Measurements from ENCODE around the gene RB1. TPM values are rescaled to one million over a fixed set of nuclear protein-coding genes. Genes with fewer than 3 reads are reported as not detected.

RB1 gene
- total RNA-seq, 1 experiment from 2014 or later, result 104 TPM

- H4K20me1 ChIP-seq (ENCODE audit: insufficient read depth, low read depth, low read length), result no peaks in the 10 kb centered on the region
- H3K4me1 ChIP-seq (ENCODE audit: low read length), result peaks cover 56% of the 10 kb centered on the region
- peak overlapping the region; percentile 11; the same call in 1 of the 2 replicates for H3K9ac ChIP-seq (ENCODE audit: low read length)
- H3K9me2 ChIP-seq (replicated peaks; ENCODE audit: insufficient read depth, low read length), result no peaks in the 10 kb centered on the region
- H3K4me2 ChIP-seq (ENCODE audit: low read depth, low read length, poor library complexity, severe bottlenecking), result peak overlapping the region; percentile 54
- H3K79me2 ChIP-seq (ENCODE audit: low read length), result peaks cover 43% of the 10 kb centered on the region
- no peak overlapping the region for H2AFZ ChIP-seq (ENCODE audit: low read length)
- H3K9me3 ChIP-seq (ENCODE audit: low read length), result no peaks in the 10 kb centered on the region
- H3K27me3 ChIP-seq (ENCODE audit: low read length), result no peaks in the 10 kb centered on the region
- H3K36me3 ChIP-seq (ENCODE audit: insufficient read depth, low read length), result no peaks in the 10 kb centered on the region
- peak overlapping the region; percentile 65 for H3K27ac ChIP-seq (ENCODE audit: low read length)
- DNase-seq, result peak; percentile 58
- peak overlapping the region; percentile 8; the same call in 1 of the 2 replicates for H3K4me3 ChIP-seq (ENCODE audit: low read length)
Observed at GRCh38 chr13:48400090-48400694, 96.6 kb downstream of the RB1 start.

GRCh38 chr13:48400850-48401291 is 97.3 kb downstream of the RB1 start:
- Histone ChIP-seq H3K27me3 (ENCODE audit: low read length) (no peaks in the 10 kb centered on the region), H3K79me2 (ENCODE audit: low read length) (peaks cover 43% of the 10 kb centered on the region), H3K27ac (ENCODE audit: low read length) (peak overlapping the region; percentile 65), H3K9me2 (replicated peaks; ENCODE audit: insufficient read depth, low read length) (no peaks in the 10 kb centered on the region), H3K4me2 (ENCODE audit: low read depth, low read length, poor library complexity, severe bottlenecking) (peak overlapping the region; percentile 54), H3K36me3 (ENCODE audit: insufficient read depth, low read length) (no peaks in the 10 kb centered on the region), H4K20me1 (ENCODE audit: insufficient read depth, low read depth, low read length) (no peaks in the 10 kb centered on the region), H3K9me3 (ENCODE audit: low read length) (no peaks in the 10 kb centered on the region), H3K4me1 (ENCODE audit: low read length) (peaks cover 56% of the 10 kb centered on the region), H3K4me3 (ENCODE audit: low read length) (no peak overlapping the region), H2AFZ (ENCODE audit: low read length) (no peak overlapping the region), H3K9ac (ENCODE audit: low read length) (no peak overlapping the region)
- no peak for DNase-seq

- Histone ChIP-seq H3K36me3 (ENCODE audit: insufficient read depth, low read length) (0 out of 2 replicates have a peak, but pooled peaks cover 1% of the 10 kb centered on the region), H3K4me3 (ENCODE audit: low read length) (no peak overlapping the region), H3K4me2 (ENCODE audit: low read depth, low read length, poor library complexity, severe bottlenecking) (peak overlapping the region; percentile 54), H3K9ac (ENCODE audit: low read length) (no peak overlapping the region), H3K27ac (ENCODE audit: low read length) (peak overlapping the region; percentile 65), H4K20me1 (ENCODE audit: insufficient read depth, low read depth, low read length) (no peaks in the 10 kb centered on the region), H3K79me2 (ENCODE audit: low read length) (peaks cover 43% of the 10 kb centered on the region), H3K4me1 (ENCODE audit: low read length) (peaks cover 56% of the 10 kb centered on the region), H3K9me2 (replicated peaks; ENCODE audit: insufficient read depth, low read length) (no peaks in the 10 kb centered on the region), H3K27me3 (ENCODE audit: low read length) (no peaks in the 10 kb centered on the region), H3K9me3 (ENCODE audit: low read length) (no peaks in the 10 kb centered on the region), H2AFZ (ENCODE audit: low read length) (no peak overlapping the region)
- DNase-seq, result no peak
Observed at GRCh38 chr13:48401480-48401879, 97.9 kb downstream of the RB1 start.

- no peak overlapping the region for H3K4me3 ChIP-seq (ENCODE audit: low read length)
- H3K27me3 ChIP-seq (ENCODE audit: low read length), result no peaks in the 10 kb centered on the region
- no peaks in the 10 kb centered on the region for H3K9me3 ChIP-seq (ENCODE audit: low read length)
- H3K4me2 ChIP-seq (ENCODE audit: low read depth, low read length, poor library complexity, severe bottlenecking), result no peak overlapping the region
- H3K27ac ChIP-seq (ENCODE audit: low read length), result peak overlapping the region; percentile 65; the same call in 1 of the 2 replicates
- peaks cover 47% of the 10 kb centered on the region for H3K79me2 ChIP-seq (ENCODE audit: low read length)
- H3K9ac ChIP-seq (ENCODE audit: low read length), result no peak overlapping the region
- DNase-seq, result no peak
- 0 out of 2 replicates have a peak, but pooled peaks cover 6% of the 10 kb centered on the region for H3K36me3 ChIP-seq (ENCODE audit: insufficient read depth, low read length)
- H3K4me1 ChIP-seq (ENCODE audit: low read length), result peaks cover 56% of the 10 kb centered on the region
- no peaks in the 10 kb centered on the region for H4K20me1 ChIP-seq (ENCODE audit: insufficient read depth, low read depth, low read length)
- H2AFZ ChIP-seq (ENCODE audit: low read length), result no peak overlapping the region
- no peaks in the 10 kb centered on the region for H3K9me2 ChIP-seq (replicated peaks; ENCODE audit: insufficient read depth, low read length)
Observed at GRCh38 chr13:48402325-48402932, 98.9 kb downstream of the RB1 start.

GRCh38 chr13:48403151-48403631 is 99.6 kb downstream of the RB1 start:
- H3K27ac ChIP-seq (ENCODE audit: low read length), result peak overlapping the region; percentile 54
- no peaks in the 10 kb centered on the region for H3K9me3 ChIP-seq (ENCODE audit: low read length)
- H3K36me3 ChIP-seq (ENCODE audit: insufficient read depth, low read length), result peaks cover 6% of the 10 kb centered on the region; the same call in 1 of the 2 replicates
- 0 out of 2 replicates have a peak overlapping the region, but pooled peaks have one; percentile 13 for H3K9ac ChIP-seq (ENCODE audit: low read length)
- no peak overlapping the region for H2AFZ ChIP-seq (ENCODE audit: low read length)
- H4K20me1 ChIP-seq (ENCODE audit: insufficient read depth, low read depth, low read length), result no peaks in the 10 kb centered on the region
- no peak overlapping the region for H3K4me3 ChIP-seq (ENCODE audit: low read length)
- no peaks in the 10 kb centered on the region for H3K27me3 ChIP-seq (ENCODE audit: low read length)
- no peaks in the 10 kb centered on the region for H3K9me2 ChIP-seq (replicated peaks; ENCODE audit: insufficient read depth, low read length)
- no peak for DNase-seq
- no peak overlapping the region for H3K4me2 ChIP-seq (ENCODE audit: low read depth, low read length, poor library complexity, severe bottlenecking)
- H3K79me2 ChIP-seq (ENCODE audit: low read length), result peaks cover 47% of the 10 kb centered on the region
- H3K4me1 ChIP-seq (ENCODE audit: low read length), result peaks cover 49% of the 10 kb centered on the region

GRCh38 chr13:48403913-48404312 is 100.4 kb downstream of the RB1 start:
- Histone ChIP-seq H2AFZ (ENCODE audit: low read length) (no peak overlapping the region), H3K79me2 (ENCODE audit: low read length) (peaks cover 53% of the 10 kb centered on the region), H3K9me3 (ENCODE audit: low read length) (no peaks in the 10 kb centered on the region), H4K20me1 (ENCODE audit: insufficient read depth, low read depth, low read length) (no peaks in the 10 kb centered on the region), H3K36me3 (ENCODE audit: insufficient read depth, low read length) (peaks cover 9% of the 10 kb centered on the region; the same call in 1 of the 2 replicates), H3K9ac (ENCODE audit: low read length) (no peak overlapping the region), H3K4me2 (ENCODE audit: low read depth, low read length, poor library complexity, severe bottlenecking) (no peak overlapping the region), H3K9me2 (replicated peaks; ENCODE audit: insufficient read depth, low read length) (no peaks in the 10 kb centered on the region), H3K4me1 (ENCODE audit: low read length) (peaks cover 42% of the 10 kb centered on the region), H3K27ac (ENCODE audit: low read length) (no peak overlapping the region), H3K4me3 (ENCODE audit: low read length) (no peak overlapping the region), H3K27me3 (ENCODE audit: low read length) (no peaks in the 10 kb centered on the region)
- DNase-seq, result no peak

- H4K20me1 ChIP-seq (ENCODE audit: insufficient read depth, low read depth, low read length), result no peaks in the 10 kb centered on the region
- H3K36me3 ChIP-seq (ENCODE audit: insufficient read depth, low read length), result peaks cover 9% of the 10 kb centered on the region; the same call in 1 of the 2 replicates
- no peaks in the 10 kb centered on the region for H3K9me3 ChIP-seq (ENCODE audit: low read length)
- no peak for DNase-seq
- no peak overlapping the region for H3K9ac ChIP-seq (ENCODE audit: low read length)
- H3K4me2 ChIP-seq (ENCODE audit: low read depth, low read length, poor library complexity, severe bottlenecking), result no peak overlapping the region
- H3K27ac ChIP-seq (ENCODE audit: low read length), result no peak overlapping the region
- no peak overlapping the region for H3K4me3 ChIP-seq (ENCODE audit: low read length)
- H3K4me1 ChIP-seq (ENCODE audit: low read length), result peaks cover 32% of the 10 kb centered on the region
- H3K9me2 ChIP-seq (replicated peaks; ENCODE audit: insufficient read depth, low read length), result no peaks in the 10 kb centered on the region
- no peaks in the 10 kb centered on the region for H3K27me3 ChIP-seq (ENCODE audit: low read length)
- no peak overlapping the region for H2AFZ ChIP-seq (ENCODE audit: low read length)
- peaks cover 49% of the 10 kb centered on the region for H3K79me2 ChIP-seq (ENCODE audit: low read length)
Observed at GRCh38 chr13:48404952-48405351, 101.4 kb downstream of the RB1 start.

GRCh38 chr13:48405875-48406274 is 102.3 kb downstream of the RB1 start:
- Histone ChIP-seq H3K4me3 (ENCODE audit: low read length) (no peak overlapping the region), H3K27ac (ENCODE audit: low read length) (no peak overlapping the region), H3K4me1 (ENCODE audit: low read length) (peaks cover 23% of the 10 kb centered on the region), H3K4me2 (ENCODE audit: low read depth, low read length, poor library complexity, severe bottlenecking) (no peak overlapping the region), H3K79me2 (ENCODE audit: low read length) (peaks cover 40% of the 10 kb centered on the region), H3K9me3 (ENCODE audit: low read length) (no peaks in the 10 kb centered on the region), H2AFZ (ENCODE audit: low read length) (no peak overlapping the region), H3K27me3 (ENCODE audit: low read length) (no peaks in the 10 kb centered on the region), H3K36me3 (ENCODE audit: insufficient read depth, low read length) (peaks cover 9% of the 10 kb centered on the region; the same call in 1 of the 2 replicates), H4K20me1 (ENCODE audit: insufficient read depth, low read depth, low read length) (no peaks in the 10 kb centered on the region), H3K9ac (ENCODE audit: low read length) (no peak overlapping the region), H3K9me2 (replicated peaks; ENCODE audit: insufficient read depth, low read length) (no peaks in the 10 kb centered on the region)
- no peak for DNase-seq

Measured in Karpas-422 (cell line).